ENCODE data around the gene EPHB2. TPM values are rescaled to one million over a fixed set of nuclear protein-coding genes. Genes with fewer than 3 reads are reported as not detected.

Gene EPHB2
- total RNA-seq, 1 donor from 2014 or later, result 60.3 TPM

DNA sequence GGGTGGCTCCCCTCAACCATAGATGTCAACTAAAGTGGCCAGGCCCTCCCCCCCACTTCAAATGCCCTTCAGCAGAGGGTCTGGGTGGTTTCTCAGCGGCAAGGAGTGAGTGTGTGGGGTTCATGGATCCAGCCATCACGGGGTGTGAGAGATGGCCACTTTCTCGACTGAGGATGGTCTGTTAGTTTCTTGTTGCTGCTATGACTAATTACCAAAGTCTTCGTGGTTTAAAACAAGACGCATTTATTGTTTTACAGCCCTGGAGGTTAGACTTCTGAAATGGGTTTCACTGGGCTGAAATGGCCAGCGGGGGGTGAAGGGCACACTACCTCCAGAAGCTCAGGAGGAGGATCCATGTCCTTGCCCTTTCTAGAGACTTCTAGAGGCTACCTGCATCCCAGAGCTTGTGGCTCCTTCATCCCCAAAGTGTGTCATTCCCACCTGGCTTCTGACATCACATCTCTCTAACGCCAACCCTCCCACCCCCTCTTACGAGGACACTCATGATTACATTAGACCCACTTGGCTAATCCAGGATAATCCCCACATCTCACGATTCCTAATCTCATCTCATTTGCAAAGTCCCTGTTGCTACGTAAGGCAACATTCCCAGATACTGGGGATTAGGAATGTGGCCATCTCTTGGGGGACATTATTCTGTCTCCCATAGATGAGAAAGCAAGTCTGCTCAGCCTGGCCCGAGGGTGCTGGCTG, 53.0 kb downstream of the EPHB2 start:
- Mint-ChIP-seq H3K36me3 (ENCODE audit: low read depth) (no peaks in the 10 kb centered on the region), H3K4me1 (no peaks in the 10 kb centered on the region), H3K27ac (ENCODE audit: unreplicated experiment) (peak overlapping the region; percentile 75), H3K27me3 (ENCODE audit: low read depth) (no peaks in the 10 kb centered on the region), H3K9me3 (no peaks in the 10 kb centered on the region), H3K4me3 (no peak overlapping the region)
- DNase-seq (ENCODE audit: low read depth, low spot score), result no peak
- TF ChIP-seq, protein P1, sequence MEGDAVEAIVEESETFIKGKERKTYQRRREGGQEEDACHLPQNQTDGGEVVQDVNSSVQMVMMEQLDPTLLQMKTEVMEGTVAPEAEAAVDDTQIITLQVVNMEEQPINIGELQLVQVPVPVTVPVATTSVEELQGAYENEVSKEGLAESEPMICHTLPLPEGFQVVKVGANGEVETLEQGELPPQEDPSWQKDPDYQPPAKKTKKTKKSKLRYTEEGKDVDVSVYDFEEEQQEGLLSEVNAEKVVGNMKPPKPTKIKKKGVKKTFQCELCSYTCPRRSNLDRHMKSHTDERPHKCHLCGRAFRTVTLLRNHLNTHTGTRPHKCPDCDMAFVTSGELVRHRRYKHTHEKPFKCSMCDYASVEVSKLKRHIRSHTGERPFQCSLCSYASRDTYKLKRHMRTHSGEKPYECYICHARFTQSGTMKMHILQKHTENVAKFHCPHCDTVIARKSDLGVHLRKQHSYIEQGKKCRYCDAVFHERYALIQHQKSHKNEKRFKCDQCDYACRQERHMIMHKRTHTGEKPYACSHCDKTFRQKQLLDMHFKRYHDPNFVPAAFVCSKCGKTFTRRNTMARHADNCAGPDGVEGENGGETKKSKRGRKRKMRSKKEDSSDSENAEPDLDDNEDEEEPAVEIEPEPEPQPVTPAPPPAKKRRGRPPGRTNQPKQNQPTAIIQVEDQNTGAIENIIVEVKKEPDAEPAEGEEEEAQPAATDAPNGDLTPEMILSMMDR (conservative IDR thresholded peaks at IDR 0.05), result no peak

- no peaks in the 10 kb centered on the region for H3K27me3 Mint-ChIP-seq (ENCODE audit: low read depth)
- H3K27ac Mint-ChIP-seq (ENCODE audit: unreplicated experiment), result no peak overlapping the region
- DNase-seq (ENCODE audit: low read depth, low spot score), result no peak
- peaks cover 16% of the 10 kb centered on the region for H3K4me1 Mint-ChIP-seq
- H3K4me3 Mint-ChIP-seq, result no peak overlapping the region
- TF ChIP-seq, protein P1 (conservative IDR thresholded peaks at IDR 0.05), result no peak
- no peaks in the 10 kb centered on the region for H3K9me3 Mint-ChIP-seq
- H3K36me3 Mint-ChIP-seq (ENCODE audit: low read depth), result no peaks in the 10 kb centered on the region
These were observed 57.2 kb downstream of the EPHB2 start for GRCh38 chr1:22767852-22768251.

DNA sequence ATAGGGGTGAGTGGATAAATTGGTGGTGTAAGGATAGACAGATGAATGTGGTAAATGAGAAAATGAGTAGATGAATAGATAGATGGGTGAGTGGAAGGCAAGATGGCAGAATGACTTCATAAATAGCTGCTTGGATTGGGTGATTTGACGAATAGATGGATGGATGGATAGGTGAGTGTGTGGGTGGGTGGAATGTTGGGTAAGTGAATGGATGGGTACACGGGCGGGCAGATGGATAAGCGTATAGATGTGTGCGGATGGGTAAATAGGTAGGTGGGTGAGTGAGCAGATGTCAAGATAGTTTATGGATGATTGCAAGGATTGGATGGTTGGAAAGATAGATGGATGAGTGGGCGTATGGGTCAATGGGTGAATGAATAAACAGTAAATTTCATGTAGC, 59.3 kb downstream of the EPHB2 start:
- TF ChIP-seq, protein P1 (conservative IDR thresholded peaks at IDR 0.05), result no peak
- H3K9me3 Mint-ChIP-seq, result no peaks in the 10 kb centered on the region
- no peak for DNase-seq (ENCODE audit: low read depth, low spot score)
- H3K4me3 Mint-ChIP-seq, result no peak overlapping the region
- peaks cover 21% of the 10 kb centered on the region for H3K4me1 Mint-ChIP-seq
- H3K36me3 Mint-ChIP-seq (ENCODE audit: low read depth), result no peaks in the 10 kb centered on the region
- H3K27ac Mint-ChIP-seq (ENCODE audit: unreplicated experiment), result no peak overlapping the region
- no peaks in the 10 kb centered on the region for H3K27me3 Mint-ChIP-seq (ENCODE audit: low read depth)

DNA sequence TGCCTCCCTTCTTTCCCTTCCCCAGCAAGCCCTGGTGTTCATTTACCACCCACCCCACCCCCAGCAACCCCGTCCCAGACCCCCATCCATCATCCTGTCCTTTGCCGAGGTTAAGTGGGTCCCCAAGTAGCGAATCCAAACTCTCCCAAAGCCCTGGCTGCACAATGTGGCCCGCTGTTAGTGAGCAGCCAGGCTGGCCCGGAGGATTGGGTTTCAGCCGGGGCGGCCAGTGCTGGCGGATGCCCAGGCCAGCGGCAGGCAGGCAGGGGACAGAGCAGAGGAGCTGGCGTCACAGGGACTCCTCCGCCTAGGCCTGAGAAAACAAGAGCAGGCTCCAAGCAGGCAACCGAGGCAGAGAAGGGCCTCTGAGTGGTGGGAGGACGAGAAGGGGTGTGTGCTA, 61.4 kb downstream of the EPHB2 start:
- Mint-ChIP-seq H3K4me3 (no peak overlapping the region), H3K36me3 (ENCODE audit: low read depth) (no peaks in the 10 kb centered on the region), H3K9me3 (no peaks in the 10 kb centered on the region), H3K27ac (ENCODE audit: unreplicated experiment) (no peak overlapping the region), H3K27me3 (ENCODE audit: low read depth) (no peaks in the 10 kb centered on the region), H3K4me1 (peaks cover 41% of the 10 kb centered on the region)
- TF ChIP-seq, protein P1 (conservative IDR thresholded peaks at IDR 0.05), result no peak
- DNase-seq (ENCODE audit: low read depth, low spot score), result no peak

DNA sequence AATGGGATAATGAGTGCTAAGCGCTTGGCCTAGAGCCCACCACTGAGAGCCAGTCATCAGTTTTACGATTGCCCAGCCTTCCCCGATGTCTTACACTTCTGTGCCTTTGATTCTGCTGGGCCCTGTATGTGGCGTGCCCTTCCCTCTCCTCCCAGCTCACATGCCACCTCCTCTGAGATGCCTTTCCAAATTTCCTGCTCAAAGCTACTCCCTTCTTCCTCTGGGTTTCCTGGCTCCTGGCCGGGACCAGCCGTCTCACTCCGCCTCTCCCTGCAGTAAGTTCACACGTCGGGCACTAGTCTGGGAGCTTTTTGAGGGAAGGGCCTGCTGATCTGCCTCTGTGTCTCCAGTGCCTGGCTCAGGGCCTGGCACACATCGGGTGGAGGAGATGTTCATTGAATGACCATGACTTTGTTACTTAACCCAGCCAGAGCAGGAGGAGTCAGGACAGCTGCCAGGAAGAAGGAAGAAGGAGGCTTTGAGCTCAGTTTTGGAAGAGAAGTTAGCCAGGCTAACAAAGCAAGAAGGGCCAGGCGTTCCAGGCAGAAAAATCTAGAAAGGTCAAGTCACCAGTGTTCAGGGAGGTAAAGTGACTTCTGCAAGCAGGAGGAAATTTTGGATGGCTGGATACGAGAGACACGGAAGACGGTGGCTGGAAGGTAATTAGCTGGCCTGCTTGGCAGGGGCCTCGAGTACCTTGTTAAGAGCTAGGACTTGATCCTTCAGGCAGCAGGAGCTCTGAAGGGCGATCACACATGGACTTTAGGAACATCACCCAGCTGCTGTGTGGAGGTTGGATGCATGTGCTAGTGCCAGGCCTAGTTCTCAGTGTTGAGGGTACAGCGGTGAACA, 63.6 kb downstream of the EPHB2 start:
- H3K4me1 Mint-ChIP-seq, result peaks cover 60% of the 10 kb centered on the region
- H3K4me3 Mint-ChIP-seq, result no peak overlapping the region

More for the DNA sequence above, 63.6 kb downstream of the EPHB2 start:
- TF ChIP-seq, protein P1 (conservative IDR thresholded peaks at IDR 0.05), result no peak
- no peaks in the 10 kb centered on the region for H3K27me3 Mint-ChIP-seq (ENCODE audit: low read depth)
- no peak for DNase-seq (ENCODE audit: low read depth, low spot score)
- H3K9me3 Mint-ChIP-seq, result no peaks in the 10 kb centered on the region
- no peaks in the 10 kb centered on the region for H3K36me3 Mint-ChIP-seq (ENCODE audit: low read depth)
- no peak overlapping the region for H3K27ac Mint-ChIP-seq (ENCODE audit: unreplicated experiment)
